ENCODE results near the gene DAND5.

DNA sequence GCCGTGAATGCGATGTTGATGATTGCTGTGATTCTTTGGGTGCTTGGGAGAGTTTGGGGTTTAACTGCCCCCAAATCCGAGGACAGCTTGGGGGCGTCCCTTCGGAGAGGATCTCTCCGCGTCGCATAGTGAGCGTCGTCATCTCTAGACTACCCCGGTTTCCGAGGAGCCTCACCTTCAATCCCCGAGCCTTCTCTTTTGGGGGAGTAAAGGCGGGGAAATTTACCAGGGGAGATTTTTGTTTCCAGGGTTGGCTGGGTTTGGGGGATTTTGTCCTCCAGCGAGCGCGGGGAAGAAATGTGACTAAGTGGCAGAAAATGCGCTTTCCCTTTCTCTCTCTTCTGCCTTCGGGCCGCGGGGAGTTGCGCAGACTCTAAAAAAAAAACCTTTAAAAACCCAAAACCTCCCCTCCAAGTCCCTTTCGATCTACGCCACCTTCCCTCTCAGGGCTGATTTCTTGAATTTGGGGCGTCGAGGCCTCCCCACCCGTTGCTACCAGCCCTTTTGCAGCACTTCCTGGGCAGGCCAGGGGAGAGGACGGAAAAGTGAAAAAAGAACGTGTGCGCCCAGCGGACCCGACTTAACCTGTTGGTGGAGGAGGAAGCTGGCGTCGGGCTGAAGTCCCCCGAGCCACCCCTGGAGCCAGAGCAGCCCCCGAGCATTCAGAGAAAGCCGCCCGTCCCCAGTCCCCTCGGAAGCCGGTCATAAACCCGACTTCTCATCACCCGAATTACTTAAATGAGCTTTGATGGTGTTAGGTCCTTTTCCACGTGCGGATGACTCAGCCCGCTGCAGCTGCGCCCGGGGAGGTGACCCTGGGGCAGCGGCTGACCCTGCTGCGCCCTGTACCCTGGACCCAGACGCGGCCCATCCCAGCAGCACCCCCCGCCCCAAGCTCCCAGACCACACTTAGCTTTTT lies 43.6 kb downstream of the DAND5 start:
- TF ChIP-seq POLR2A (IDR thresholded peaks at IDR 0.05) = no peak
- TF ChIP-seq, protein P1, sequence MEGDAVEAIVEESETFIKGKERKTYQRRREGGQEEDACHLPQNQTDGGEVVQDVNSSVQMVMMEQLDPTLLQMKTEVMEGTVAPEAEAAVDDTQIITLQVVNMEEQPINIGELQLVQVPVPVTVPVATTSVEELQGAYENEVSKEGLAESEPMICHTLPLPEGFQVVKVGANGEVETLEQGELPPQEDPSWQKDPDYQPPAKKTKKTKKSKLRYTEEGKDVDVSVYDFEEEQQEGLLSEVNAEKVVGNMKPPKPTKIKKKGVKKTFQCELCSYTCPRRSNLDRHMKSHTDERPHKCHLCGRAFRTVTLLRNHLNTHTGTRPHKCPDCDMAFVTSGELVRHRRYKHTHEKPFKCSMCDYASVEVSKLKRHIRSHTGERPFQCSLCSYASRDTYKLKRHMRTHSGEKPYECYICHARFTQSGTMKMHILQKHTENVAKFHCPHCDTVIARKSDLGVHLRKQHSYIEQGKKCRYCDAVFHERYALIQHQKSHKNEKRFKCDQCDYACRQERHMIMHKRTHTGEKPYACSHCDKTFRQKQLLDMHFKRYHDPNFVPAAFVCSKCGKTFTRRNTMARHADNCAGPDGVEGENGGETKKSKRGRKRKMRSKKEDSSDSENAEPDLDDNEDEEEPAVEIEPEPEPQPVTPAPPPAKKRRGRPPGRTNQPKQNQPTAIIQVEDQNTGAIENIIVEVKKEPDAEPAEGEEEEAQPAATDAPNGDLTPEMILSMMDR (IDR thresholded peaks at IDR 0.05) = no peak
